ENCODE results near the gene RIN3. TPM values are rescaled to one million over a fixed set of nuclear protein-coding genes. Genes with fewer than 3 reads are reported as not detected.

The RIN3 gene
- total RNA-seq, 1 experiment from 2014 or later: 10.9 TPM

GRCh38 chr14:92651106-92651757, 137.7 kb downstream of the RIN3 start:
- Histone ChIP-seq H3K9me3 (ENCODE audit: control insufficient read depth, insufficient read depth, low read depth, low read length) (no peaks in the 10 kb centered on the region), H3K27ac (ENCODE audit: low read length) (no peak overlapping the region), H3K36me3 (ENCODE audit: control insufficient read depth, insufficient read depth, low read length) (no peaks in the 10 kb centered on the region), H3K4me3 (ENCODE audit: low read depth in 2 of 2, low read length in 2 of 2) (no peak overlapping the region), H3K4me1 (ENCODE audit: control insufficient read depth, insufficient read depth, low read length) (no peaks in the 10 kb centered on the region), H3K27me3 (ENCODE audit: control insufficient read depth, insufficient read depth, low read length) (no peaks in the 10 kb centered on the region)
- ATAC-seq: no peak
- in situ Hi-C loops (cut with HindIII; ENCODE audit: low pct_unique_long_range_greater_than_20kb, low sequenced_read_pairs) (no loop called here), intact Hi-C loops (cut with micrococcal nuclease; ENCODE audit: unreplicated experiment) (no loop called here)
- BruUV-seq (replicated peaks): no TSS peak
- no peak for DNase-seq (ENCODE audit: low read depth, low spot score)
- CTCF ChIA-PET: no interaction called here
- TF ChIP-seq TCF7L2 (IDR thresholded peaks at IDR 0.05; ENCODE audit: low read depth, low read length): no peak
- TF ChIP-seq CTCF (IDR thresholded peaks at IDR 0.05): no peak
- no peak for TF ChIP-seq SIN3A (IDR thresholded peaks at IDR 0.05; ENCODE audit: borderline replicate concordance, insufficient read depth, low read depth, low read length)
- no peak for TF ChIP-seq POLR2AphosphoS5 (IDR thresholded peaks at IDR 0.05; ENCODE audit: low read depth, low read length)
- TF ChIP-seq REST (IDR thresholded peaks at IDR 0.05; ENCODE audit: insufficient read depth in 1 of 2, low read depth in 2 of 2, low read length in 1 of 2): no peak
- POLR2A ChIA-PET: no interaction called here

GRCh38 chr14:92651758-92652406, 138.3 kb downstream of the RIN3 start:
- ATAC-seq: no peak
- intact Hi-C loops (cut with micrococcal nuclease; ENCODE audit: unreplicated experiment): no loop called here
- BruUV-seq (replicated peaks): no TSS peak

More at GRCh38 chr14:92651758-92652406, 138.3 kb downstream of the RIN3 start:
- Histone ChIP-seq H3K27ac (ENCODE audit: low read length) (no peak overlapping the region), H3K27me3 (ENCODE audit: control insufficient read depth, insufficient read depth, low read length) (no peaks in the 10 kb centered on the region), H3K36me3 (ENCODE audit: control insufficient read depth, insufficient read depth, low read length) (no peaks in the 10 kb centered on the region), H3K4me3 (ENCODE audit: low read depth in 2 of 2, low read length in 2 of 2) (no peak overlapping the region), H3K4me1 (ENCODE audit: control insufficient read depth, insufficient read depth, low read length) (no peaks in the 10 kb centered on the region), H3K9me3 (ENCODE audit: control insufficient read depth, insufficient read depth, low read depth, low read length) (no peaks in the 10 kb centered on the region)
- ChIA-PET CTCF (no interaction called here), POLR2A (no interaction called here)
- in situ Hi-C loops (cut with HindIII; ENCODE audit: low pct_unique_long_range_greater_than_20kb, low sequenced_read_pairs): no loop called here
- DNase-seq (ENCODE audit: low read depth, low spot score): no peak
- TF ChIP-seq SIN3A (IDR thresholded peaks at IDR 0.05; ENCODE audit: borderline replicate concordance, insufficient read depth, low read depth, low read length): no peak
- TF ChIP-seq POLR2AphosphoS5 (IDR thresholded peaks at IDR 0.05; ENCODE audit: low read depth, low read length): no peak
- TF ChIP-seq REST (IDR thresholded peaks at IDR 0.05; ENCODE audit: insufficient read depth in 1 of 2, low read depth in 2 of 2, low read length in 1 of 2): no peak
- TF ChIP-seq TCF7L2 (IDR thresholded peaks at IDR 0.05; ENCODE audit: low read depth, low read length): no peak
- TF ChIP-seq CTCF (IDR thresholded peaks at IDR 0.05): no peak

Measured in Panc1 (cell line).